Activated CD4-positive, alpha-beta T cell treated with anti-CD3 and anti-CD28 coated beads, Interleukin-2, amount 10 ng/mL, durations not matched to agents 24 days and 14 days (primary cell): Measurements from ENCODE around the gene RYK. TPM values are rescaled to one million over a fixed set of nuclear protein-coding genes. Genes with fewer than 3 reads are reported as not detected.

Experiments
- DNase-seq: peaks from one replicate; pipeline ENCODE4 v3.0.0; 2022
- H3K27ac Mint-ChIP-seq: one replicate; pipeline ENCODE4 v1.8.0; 2022; ENCODE audit warnings: mild to moderate bottlenecking, mixed read lengths
- H3K27me3 Mint-ChIP-seq: one replicate; pipeline ENCODE4 v1.8.0; 2022; ENCODE audit warnings: mixed read lengths
- H3K36me3 Mint-ChIP-seq: one replicate; pipeline ENCODE4 v1.8.0; 2022; ENCODE audit warnings: low read depth, mild to moderate bottlenecking, mixed read lengths
- H3K4me1 Mint-ChIP-seq: one replicate; pipeline ENCODE4 v1.8.0; 2021; ENCODE audit warnings: mixed read lengths
- H3K4me3 Mint-ChIP-seq: one replicate; pipeline ENCODE4 v1.8.0; 2022; ENCODE audit warnings: mild to moderate bottlenecking, moderate library complexity, mixed read lengths
- H3K9me3 Mint-ChIP-seq: one replicate; pipeline ENCODE4 v1.8.0; 2021; ENCODE audit warnings: mixed read lengths
- intact Hi-C: fragments of 100-400 bp; cut with micrococcal nuclease; formaldehyde crosslinking; loops from one replicate; pipeline ENCODE4 v1.15.1; 2023
- total RNA-seq: library from RNA; stranded (reverse); gene quantifications from 2 replicates; pipeline ENCODE4 v1.2.3, GENCODE V29; 2022

The RYK gene
- total RNA-seq, 1 donor from 2014 or later, result 17.2 TPM

GRCh38 chr3:134249296-134249841, 1.3 kb downstream of the RYK start:
- Mint-ChIP-seq H3K9me3 (peaks cover 3% of the 10 kb centered on the region), H3K36me3 (peaks cover 8% of the 10 kb centered on the region), H3K27ac (peak overlapping the region; percentile 16), H3K4me3 (peak overlapping the region; percentile 90), H3K4me1 (peaks cover 27% of the 10 kb centered on the region), H3K27me3 (peaks cover 47% of the 10 kb centered on the region)
- DNase-seq, result no peak
- intact Hi-C loops, result loop anchor here (1.0 kb wide), 1 partner anchor 10 kb away; no protein-coding TSS in a partner anchor

DNA sequence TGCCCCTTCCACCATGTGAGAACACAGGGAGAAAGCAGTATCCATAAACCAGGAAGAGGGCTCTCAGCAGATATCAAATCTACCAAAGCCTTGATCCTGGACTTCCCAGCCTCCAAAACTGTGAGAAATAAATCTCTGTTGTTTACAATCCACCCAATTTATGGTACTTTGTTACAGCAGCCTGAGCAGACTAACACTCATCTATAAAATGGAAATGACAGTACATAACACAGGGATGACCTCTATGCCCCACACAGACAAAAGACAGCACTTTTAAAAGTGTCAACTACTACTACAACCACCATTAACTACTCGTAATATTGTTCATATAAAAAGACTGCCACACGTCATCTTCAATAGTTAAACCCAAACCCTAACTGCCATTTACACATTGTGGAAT, 5.7 kb downstream of the RYK start:
- intact Hi-C loops, result no loop called here
- no peak overlapping the region for H3K27ac Mint-ChIP-seq
- peaks cover 6% of the 10 kb centered on the region for H3K36me3 Mint-ChIP-seq
- no peak for DNase-seq
- no peaks in the 10 kb centered on the region for H3K9me3 Mint-ChIP-seq
- peaks cover 23% of the 10 kb centered on the region for H3K4me1 Mint-ChIP-seq
- peaks cover 37% of the 10 kb centered on the region for H3K27me3 Mint-ChIP-seq
- H3K4me3 Mint-ChIP-seq, result no peak overlapping the region

DNA sequence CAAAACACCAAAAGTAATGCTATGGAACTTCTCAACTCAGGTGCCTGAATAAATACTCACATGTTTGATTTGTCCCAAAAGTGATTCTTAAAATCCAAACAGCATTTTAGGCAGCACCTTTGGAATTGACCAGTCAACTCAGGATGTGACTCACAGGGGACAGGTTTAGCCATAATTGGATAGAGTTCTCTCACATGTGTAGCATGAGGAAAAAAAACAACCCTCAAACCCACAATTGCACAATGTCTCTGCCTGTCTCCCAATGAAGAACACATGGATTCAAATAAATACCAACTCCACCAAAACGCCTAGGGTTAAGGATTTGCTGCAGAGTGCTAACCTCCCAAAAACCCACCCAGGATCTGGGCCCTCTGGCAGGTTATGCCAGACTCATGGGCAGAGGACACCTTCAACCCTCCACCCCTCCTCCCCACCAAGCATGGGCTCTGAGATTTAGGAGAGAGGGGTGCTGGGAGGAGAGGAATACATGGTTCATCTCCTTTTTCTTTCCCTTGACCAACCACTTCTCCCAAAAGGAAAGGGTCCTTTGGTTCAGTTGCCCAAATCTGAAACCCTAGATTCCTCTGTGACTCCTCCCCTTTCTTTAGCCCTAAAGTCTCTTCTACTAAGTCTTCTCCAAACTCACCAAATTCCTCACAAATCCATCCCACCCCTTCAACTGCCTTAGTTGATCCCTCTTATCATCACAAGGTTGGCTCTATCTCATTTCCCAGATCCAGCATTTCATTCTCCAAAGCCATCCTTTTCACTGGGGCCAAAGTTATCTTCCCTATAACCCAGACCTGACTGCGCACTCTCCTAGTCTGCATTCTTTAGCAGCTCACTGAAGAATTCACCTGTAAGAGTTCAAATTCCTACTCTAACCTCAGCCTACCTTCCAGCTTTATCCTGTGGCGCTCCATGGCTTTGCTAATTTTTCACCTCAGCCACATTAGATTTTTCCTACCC, 7.7 kb downstream of the RYK start:
- H3K4me3 Mint-ChIP-seq, result no peak overlapping the region
- intact Hi-C loops, result no loop called here
- no peak for DNase-seq

GRCh38 chr3:134239538-134239937, 11.1 kb downstream of the RYK start:
- no peak for DNase-seq
- Mint-ChIP-seq H3K36me3 (no peaks in the 10 kb centered on the region), H3K9me3 (no peaks in the 10 kb centered on the region), H3K4me1 (peaks cover 37% of the 10 kb centered on the region), H3K4me3 (peak overlapping the region; percentile 51), H3K27me3 (peaks cover 19% of the 10 kb centered on the region), H3K27ac (peak overlapping the region; percentile 62)
- intact Hi-C loops, result loop anchor here (1.0 to 2.0 kb wide), 3 partner anchors 10 to 55 kb away; no protein-coding TSS in a partner anchor

More for the DNA sequence above, 7.7 kb downstream of the RYK start:
- H3K4me1 Mint-ChIP-seq, result peaks cover 24% of the 10 kb centered on the region
- no peak overlapping the region for H3K27ac Mint-ChIP-seq
- H3K36me3 Mint-ChIP-seq, result peaks cover 2% of the 10 kb centered on the region
- peaks cover 24% of the 10 kb centered on the region for H3K27me3 Mint-ChIP-seq
- H3K9me3 Mint-ChIP-seq, result no peaks in the 10 kb centered on the region

DNA sequence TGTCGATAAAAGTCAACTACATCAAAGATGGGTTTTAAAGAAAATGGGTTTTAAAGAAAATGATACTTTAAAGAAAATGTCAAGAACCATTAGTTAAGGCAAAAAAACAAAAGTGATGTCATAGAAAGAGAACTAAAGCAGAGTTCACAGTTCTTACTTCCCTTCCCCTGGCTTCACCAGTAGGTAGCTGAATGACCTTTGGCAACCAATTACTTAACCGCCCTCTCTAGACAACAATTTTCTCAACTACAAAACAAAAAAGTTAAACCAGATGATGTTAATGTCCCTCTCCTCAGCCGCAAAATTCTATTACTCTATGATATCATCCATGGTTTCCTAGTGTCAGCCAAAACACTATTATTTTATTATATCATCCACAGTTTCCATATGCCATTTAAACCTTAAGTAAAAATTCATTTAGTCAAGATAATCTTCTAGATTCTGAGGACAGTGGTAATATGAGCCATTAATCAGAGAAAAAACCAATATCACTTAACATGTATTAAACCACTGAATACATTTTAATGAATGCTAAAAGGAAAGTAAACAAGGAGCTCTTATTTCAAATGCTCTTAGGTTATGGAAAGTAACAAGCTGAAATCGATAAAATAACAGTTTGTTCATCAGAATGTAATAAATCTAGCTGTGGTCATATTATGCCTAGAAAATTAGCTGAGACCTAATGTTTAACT, 13.1 kb downstream of the RYK start:
- no peaks in the 10 kb centered on the region for H3K36me3 Mint-ChIP-seq
- no peak overlapping the region for H3K27ac Mint-ChIP-seq
- peaks cover 27% of the 10 kb centered on the region for H3K4me1 Mint-ChIP-seq
- intact Hi-C loops, result loop anchor here (2.0 kb wide), 1 partner anchor 57 kb away; no protein-coding TSS in a partner anchor
- H3K27me3 Mint-ChIP-seq, result peaks cover 15% of the 10 kb centered on the region
- no peaks in the 10 kb centered on the region for H3K9me3 Mint-ChIP-seq
- H3K4me3 Mint-ChIP-seq, result no peak overlapping the region
- no peak for DNase-seq

- intact Hi-C loops, result no loop called here
- Mint-ChIP-seq H3K4me1 (peaks cover 32% of the 10 kb centered on the region), H3K27ac (no peak overlapping the region), H3K36me3 (no peaks in the 10 kb centered on the region), H3K4me3 (no peak overlapping the region), H3K27me3 (peaks cover 20% of the 10 kb centered on the region), H3K9me3 (peaks cover 3% of the 10 kb centered on the region)
- no peak for DNase-seq
These were observed 14.0 kb downstream of the RYK start for GRCh38 chr3:134236505-134237170.

GRCh38 chr3:134235577-134236076, 15.0 kb downstream of the RYK start:
- Mint-ChIP-seq H3K27ac (no peak overlapping the region), H3K4me1 (peaks cover 34% of the 10 kb centered on the region), H3K9me3 (peaks cover 3% of the 10 kb centered on the region), H3K4me3 (no peak overlapping the region), H3K36me3 (no peaks in the 10 kb centered on the region), H3K27me3 (peaks cover 22% of the 10 kb centered on the region)
- no peak for DNase-seq
- intact Hi-C loops, result no loop called here

- H3K36me3 Mint-ChIP-seq, result no peaks in the 10 kb centered on the region
- H3K27me3 Mint-ChIP-seq, result peaks cover 29% of the 10 kb centered on the region
- peaks cover 22% of the 10 kb centered on the region for H3K4me1 Mint-ChIP-seq
- DNase-seq, result no peak
- intact Hi-C loops, result no loop called here
- no peak overlapping the region for H3K27ac Mint-ChIP-seq
- H3K4me3 Mint-ChIP-seq, result no peak overlapping the region
- peaks cover 3% of the 10 kb centered on the region for H3K9me3 Mint-ChIP-seq
These were observed 17.7 kb downstream of the RYK start for GRCh38 chr3:134232951-134233350.

- intact Hi-C loops, result no loop called here
- peaks cover 29% of the 10 kb centered on the region for H3K27me3 Mint-ChIP-seq
- H3K27ac Mint-ChIP-seq, result peak overlapping the region; percentile 39
- H3K36me3 Mint-ChIP-seq, result no peaks in the 10 kb centered on the region
- H3K4me3 Mint-ChIP-seq, result peak overlapping the region; percentile 0
- peaks cover 20% of the 10 kb centered on the region for H3K4me1 Mint-ChIP-seq
- H3K9me3 Mint-ChIP-seq, result peaks cover 3% of the 10 kb centered on the region
- DNase-seq, result no peak
These were observed 18.5 kb downstream of the RYK start for GRCh38 chr3:134232151-134232550.

GRCh38 chr3:134231131-134231530, 19.5 kb downstream of the RYK start:
- Mint-ChIP-seq H3K4me1 (peaks cover 14% of the 10 kb centered on the region), H3K36me3 (no peaks in the 10 kb centered on the region), H3K9me3 (peaks cover 3% of the 10 kb centered on the region), H3K27me3 (peaks cover 28% of the 10 kb centered on the region), H3K4me3 (no peak overlapping the region), H3K27ac (no peak overlapping the region)
- DNase-seq, result no peak
- intact Hi-C loops, result no loop called here

- intact Hi-C loops, result no loop called here
- H3K27ac Mint-ChIP-seq, result no peak overlapping the region
- H3K27me3 Mint-ChIP-seq, result peaks cover 21% of the 10 kb centered on the region
- no peaks in the 10 kb centered on the region for H3K36me3 Mint-ChIP-seq
- peaks cover 3% of the 10 kb centered on the region for H3K9me3 Mint-ChIP-seq
- no peak overlapping the region for H3K4me3 Mint-ChIP-seq
- H3K4me1 Mint-ChIP-seq, result peaks cover 11% of the 10 kb centered on the region
- DNase-seq, result no peak
These were observed 21.6 kb downstream of the RYK start for GRCh38 chr3:134229038-134229437.

DNA sequence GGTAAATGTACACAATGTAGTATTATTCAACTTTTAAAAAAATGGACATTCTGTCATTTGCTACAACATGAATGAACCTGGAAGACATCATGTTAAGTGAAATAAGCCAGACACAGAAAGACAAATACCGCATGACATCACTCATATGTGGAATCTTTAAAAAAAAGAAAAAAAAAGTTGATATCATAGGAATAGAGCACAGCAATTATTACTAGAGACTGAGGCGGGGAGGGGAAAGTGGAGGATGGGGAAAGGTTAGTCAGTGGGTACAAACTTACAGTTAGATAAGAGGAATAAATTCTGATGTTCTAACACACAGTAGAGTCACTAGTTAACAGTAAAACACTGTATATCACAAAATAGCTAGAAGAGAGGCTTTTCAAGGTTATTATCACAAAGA, 22.2 kb downstream of the RYK start:
- no peaks in the 10 kb centered on the region for H3K36me3 Mint-ChIP-seq

GRCh38 chr3:134228035-134228434, 22.6 kb downstream of the RYK start:
- Mint-ChIP-seq H3K4me3 (no peak overlapping the region), H3K27me3 (peaks cover 21% of the 10 kb centered on the region), H3K36me3 (no peaks in the 10 kb centered on the region), H3K27ac (no peak overlapping the region), H3K4me1 (peaks cover 12% of the 10 kb centered on the region), H3K9me3 (peaks cover 3% of the 10 kb centered on the region)
- intact Hi-C loops, result no loop called here
- no peak for DNase-seq

More for the DNA sequence above, 22.2 kb downstream of the RYK start:
- peaks cover 3% of the 10 kb centered on the region for H3K9me3 Mint-ChIP-seq
- no peak overlapping the region for H3K4me3 Mint-ChIP-seq
- intact Hi-C loops, result no loop called here
- no peak for DNase-seq
- no peak overlapping the region for H3K27ac Mint-ChIP-seq
- peaks cover 12% of the 10 kb centered on the region for H3K4me1 Mint-ChIP-seq
- peaks cover 21% of the 10 kb centered on the region for H3K27me3 Mint-ChIP-seq
